Lower lobe of right lung (tissue), 2 donors: ENCODE data around the gene OLFM1. TPM values are rescaled to one million over a fixed set of nuclear protein-coding genes. Genes with fewer than 3 reads are reported as not detected.

Experiments used
- ATAC-seq, 2 donors: fragments of 200-7000 bp; cut with Tn5 transposase; one replicate each; pipeline ENCODE4 v1.9.1; 2020 to 2022; ENCODE audit warnings: mild to moderate bottlenecking in 2 of 2, moderate library complexity in 2 of 2
- DNase-seq: peaks from one replicate; pipeline ENCODE4 v3.0.0-alpha.2; 2020
- H3K27ac ChIP-seq: fragments of 200-600 bp; one replicate; pipeline ENCODE4 v1.8.0; 2022
- H3K27me3 ChIP-seq: fragments of 200-600 bp; one replicate; pipeline ENCODE4 v1.8.0; 2022; ENCODE audit warnings: low read depth
- H3K36me3 ChIP-seq: fragments of 200-600 bp; one replicate; pipeline ENCODE4 v1.8.0; 2022; ENCODE audit warnings: mild to moderate bottlenecking
- H3K4me1 ChIP-seq: fragments of 200-600 bp; one replicate; pipeline ENCODE4 v1.8.0; 2022
- H3K4me3 ChIP-seq: fragments of 200-600 bp; one replicate; pipeline ENCODE4 v1.8.0; 2022; ENCODE audit warnings: mild to moderate bottlenecking
- H3K9me3 ChIP-seq: fragments of 200-600 bp; one replicate; pipeline ENCODE4 v1.8.0; 2022
- intact Hi-C: fragments of 100-400 bp; cut with DNase I; formaldehyde crosslinking; loops from one replicate; pipeline ENCODE4 v1.11.0; 2022
- total RNA-seq: library from RNA; stranded (reverse); fragmentation: NEBNext Ultra II Directional; extraction: Animal tissue kit (Norgen Biotek cat#: 25700); gene quantifications from one replicate; pipeline ENCODE4 v1.2.1, GENCODE V29; 2021
- TF ChIP-seq, protein P1 (sequence below): fragments of 200-600 bp; IDR thresholded peaks from one replicate; pipeline ENCODE4 v1.8.0; 2022; ENCODE audit warnings: antibody characterized with exemption, mild to moderate bottlenecking
- donor health status: DM: no; HTN: yes; CAD: no; lungs with severe emphysema.

OLFM1 gene
- total RNA-seq, 1 donor from 2014 or later, result 24.1 TPM

DNA sequence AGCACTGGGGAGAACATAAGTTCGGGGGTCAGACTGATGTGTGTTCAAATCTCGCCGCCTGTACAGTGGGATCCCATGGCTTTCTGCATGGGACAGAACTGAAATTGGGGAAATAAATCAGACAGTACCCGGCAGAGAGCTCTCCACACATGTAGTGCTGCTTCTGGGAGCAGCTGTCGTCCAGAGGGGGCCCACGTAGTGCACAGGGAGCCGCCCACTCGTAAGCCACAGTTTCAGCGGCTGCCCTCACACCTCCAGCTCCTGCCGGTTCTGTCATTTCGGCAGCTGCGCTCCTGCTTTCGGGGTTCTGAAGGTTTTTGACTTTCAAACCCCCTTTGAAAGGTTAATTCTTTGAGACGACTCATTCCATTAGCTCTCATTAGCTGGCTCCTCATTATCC lies 83.1 kb downstream of the OLFM1 start:
- intact Hi-C loops, result no loop called here
- H3K27me3 ChIP-seq, result peaks cover 13% of the 10 kb centered on the region

More for the DNA sequence above, 83.1 kb downstream of the OLFM1 start:
- TF ChIP-seq, protein P1, sequence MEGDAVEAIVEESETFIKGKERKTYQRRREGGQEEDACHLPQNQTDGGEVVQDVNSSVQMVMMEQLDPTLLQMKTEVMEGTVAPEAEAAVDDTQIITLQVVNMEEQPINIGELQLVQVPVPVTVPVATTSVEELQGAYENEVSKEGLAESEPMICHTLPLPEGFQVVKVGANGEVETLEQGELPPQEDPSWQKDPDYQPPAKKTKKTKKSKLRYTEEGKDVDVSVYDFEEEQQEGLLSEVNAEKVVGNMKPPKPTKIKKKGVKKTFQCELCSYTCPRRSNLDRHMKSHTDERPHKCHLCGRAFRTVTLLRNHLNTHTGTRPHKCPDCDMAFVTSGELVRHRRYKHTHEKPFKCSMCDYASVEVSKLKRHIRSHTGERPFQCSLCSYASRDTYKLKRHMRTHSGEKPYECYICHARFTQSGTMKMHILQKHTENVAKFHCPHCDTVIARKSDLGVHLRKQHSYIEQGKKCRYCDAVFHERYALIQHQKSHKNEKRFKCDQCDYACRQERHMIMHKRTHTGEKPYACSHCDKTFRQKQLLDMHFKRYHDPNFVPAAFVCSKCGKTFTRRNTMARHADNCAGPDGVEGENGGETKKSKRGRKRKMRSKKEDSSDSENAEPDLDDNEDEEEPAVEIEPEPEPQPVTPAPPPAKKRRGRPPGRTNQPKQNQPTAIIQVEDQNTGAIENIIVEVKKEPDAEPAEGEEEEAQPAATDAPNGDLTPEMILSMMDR, result no peak
- DNase-seq (no peak), ATAC-seq (no peak)
- H3K4me1 ChIP-seq, result no peaks in the 10 kb centered on the region
- no peaks in the 10 kb centered on the region for H3K36me3 ChIP-seq
- no peak overlapping the region for H3K27ac ChIP-seq
- no peak overlapping the region for H3K4me3 ChIP-seq
- no peaks in the 10 kb centered on the region for H3K9me3 ChIP-seq

Other genes with a start within 250 kb of the OLFM1 start
- gene FCN2, start 206.9 kb upstream of the OLFM1 start, total RNA-seq, result not detected
- gene FCN1, start 169.8 kb upstream of the OLFM1 start, total RNA-seq, result 84.4 TPM